Smooth muscle cell (in vitro differentiated cells): ENCODE data around the gene ACTN1. TPM values are rescaled to one million over a fixed set of nuclear protein-coding genes. Genes with fewer than 3 reads are reported as not detected.

ENCODE experiments used
- DNase-seq: peaks from one replicate; lab custom pipeline; 2025; ENCODE audit not compliant: unreplicated experiment; lab: John Stamatoyannopoulos, UW
- H2AFZ ChIP-seq: fragments of 200-600 bp; sonication (generic); 2 replicates; pipeline ENCODE4 v1.6.0; 2016; ENCODE audit warnings: antibody characterized with exemption, low read depth, mild to moderate bottlenecking
- H3F3A ChIP-seq: fragments of 200-600 bp; sonication (generic); 2 replicates; pipeline ENCODE4 v1.6.0; 2017; ENCODE audit warnings: antibody characterized with exemption, low read depth
- H3K27ac ChIP-seq: fragments of 200-600 bp; sonication (generic); 2 replicates; pipeline ENCODE4 v1.5.1; 2016; ENCODE audit warnings: low read depth, mild to moderate bottlenecking
- H3K27me3 ChIP-seq: fragments of 200-600 bp; sonication (generic); 2 replicates; pipeline ENCODE4 v1.6.1; 2016; ENCODE audit warnings: low read depth, mild to moderate bottlenecking
- H3K36me3 ChIP-seq: fragments of 200-600 bp; sonication (generic); 2 replicates; pipeline ENCODE4 v1.5.1; 2016; ENCODE audit warnings: low read depth
- H3K4me1 ChIP-seq: fragments of 200-600 bp; sonication (generic); 2 replicates; pipeline ENCODE4 v1.5.1; 2016; ENCODE audit warnings: low read depth
- H3K4me2 ChIP-seq: fragments of 200-600 bp; sonication (generic); 2 replicates; pipeline ENCODE4 v1.6.0; 2016; ENCODE audit warnings: mild to moderate bottlenecking
- H3K4me3 ChIP-seq: fragments of 200-600 bp; sonication (generic); 2 replicates; pipeline ENCODE4 v1.5.1; 2016; ENCODE audit warnings: mild to moderate bottlenecking
- H3K79me2 ChIP-seq: fragments of 200-600 bp; sonication (generic); 2 replicates; pipeline ENCODE4 v1.6.0; 2016; ENCODE audit warnings: low read depth, mild to moderate bottlenecking
- H3K9ac ChIP-seq: fragments of 200-600 bp; sonication (generic); 2 replicates; pipeline ENCODE4 v1.6.0; 2016; ENCODE audit warnings: low read depth
- H3K9me3 ChIP-seq: fragments of 200-600 bp; sonication (generic); replicated peaks from 2 replicates; pipeline ENCODE4 v1.5.1; 2016; ENCODE audit warnings: low read depth
- H4K20me1 ChIP-seq: fragments of 200-600 bp; sonication (generic); 2 replicates; pipeline ENCODE4 v1.6.0; 2016; ENCODE audit warnings: low read depth
- WGBS: methylation state at CpG from one replicate; pipeline ENCODE4 v1.1.7; 2016; ENCODE audit warnings: low lambda C conversion rate; 5-methylcytosine and 5-hydroxymethylcytosine counted together
- polyA plus RNA-seq: library from polyadenylated mRNA; unstranded; fragments of >200 nt; fragmentation: Nextera tagmentation; extraction: Ambion mirVana; gene quantifications from 2 replicates; pipeline ENCODE4 v1.2.1, GENCODE V29; 2016
- total RNA-seq: library from RNA; depleted of rRNA; stranded (reverse); fragments of >200 nt; gene quantifications from 2 replicates; pipeline ENCODE4 v1.2.3, GENCODE V29; 2014
- TF ChIP-seq, protein P1 (sequence below): fragments of 200-600 bp; sonication (generic); IDR thresholded peaks from 2 replicates; pipeline ENCODE4 v1.5.1; 2017; ENCODE audit warnings: borderline replicate concordance, mild to moderate bottlenecking, antibody characterized with exemption; ENCODE audit not compliant: insufficient read depth, poor library complexity, severe bottlenecking

The ACTN1 gene
- total and polyA plus RNA-seq, 2 experiments from 2014 or later, result 422 to 806 TPM

DNA sequence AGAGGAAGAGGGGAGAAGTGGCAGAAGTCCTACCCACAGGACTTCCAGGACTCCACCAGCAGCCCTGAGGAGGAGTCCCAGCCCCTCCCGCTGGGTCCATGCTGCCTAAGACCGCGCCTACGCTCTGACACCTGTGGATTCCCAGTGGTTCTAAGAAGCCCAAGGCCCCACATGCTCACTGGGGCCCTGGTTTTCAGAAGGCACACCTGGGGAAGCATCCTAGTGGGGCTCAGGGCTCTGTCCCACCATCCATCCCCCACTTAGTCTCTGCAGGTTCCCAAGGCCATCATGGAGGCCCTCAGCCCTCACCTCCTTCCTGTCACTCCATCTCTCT lies 32.6 kb downstream of the ACTN1 start:
- H3K27me3 ChIP-seq, result no peaks in the 10 kb centered on the region
- H3K4me2 ChIP-seq, result no peak overlapping the region
- no peaks in the 10 kb centered on the region for H3K9me3 ChIP-seq
- H2AFZ ChIP-seq, result no peak overlapping the region
- peaks cover 99% of the 10 kb centered on the region for H4K20me1 ChIP-seq
- peaks cover 99% of the 10 kb centered on the region for H3K79me2 ChIP-seq
- TF ChIP-seq, protein P1, sequence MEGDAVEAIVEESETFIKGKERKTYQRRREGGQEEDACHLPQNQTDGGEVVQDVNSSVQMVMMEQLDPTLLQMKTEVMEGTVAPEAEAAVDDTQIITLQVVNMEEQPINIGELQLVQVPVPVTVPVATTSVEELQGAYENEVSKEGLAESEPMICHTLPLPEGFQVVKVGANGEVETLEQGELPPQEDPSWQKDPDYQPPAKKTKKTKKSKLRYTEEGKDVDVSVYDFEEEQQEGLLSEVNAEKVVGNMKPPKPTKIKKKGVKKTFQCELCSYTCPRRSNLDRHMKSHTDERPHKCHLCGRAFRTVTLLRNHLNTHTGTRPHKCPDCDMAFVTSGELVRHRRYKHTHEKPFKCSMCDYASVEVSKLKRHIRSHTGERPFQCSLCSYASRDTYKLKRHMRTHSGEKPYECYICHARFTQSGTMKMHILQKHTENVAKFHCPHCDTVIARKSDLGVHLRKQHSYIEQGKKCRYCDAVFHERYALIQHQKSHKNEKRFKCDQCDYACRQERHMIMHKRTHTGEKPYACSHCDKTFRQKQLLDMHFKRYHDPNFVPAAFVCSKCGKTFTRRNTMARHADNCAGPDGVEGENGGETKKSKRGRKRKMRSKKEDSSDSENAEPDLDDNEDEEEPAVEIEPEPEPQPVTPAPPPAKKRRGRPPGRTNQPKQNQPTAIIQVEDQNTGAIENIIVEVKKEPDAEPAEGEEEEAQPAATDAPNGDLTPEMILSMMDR, result no peak
- DNase-seq, result no peak
- H3F3A ChIP-seq, result peaks cover 67% of the 10 kb centered on the region
- H3K9ac ChIP-seq, result no peak overlapping the region
- peaks cover 40% of the 10 kb centered on the region for H3K4me1 ChIP-seq
- WGBS, result 90% methylated on average over 4 of the region's 4 CpGs
- peak overlapping the region; percentile 96 for H3K27ac ChIP-seq
- no peak overlapping the region for H3K4me3 ChIP-seq
- no peaks in the 10 kb centered on the region for H3K36me3 ChIP-seq

GRCh38 chr14:68945585-68946488 lies 33.3 kb downstream of the ACTN1 start:
- peak overlapping the region; percentile 96 for H3K27ac ChIP-seq

GRCh38 chr14:68945190-68945584 lies 33.9 kb downstream of the ACTN1 start:
- Histone ChIP-seq H3K9ac (no peak overlapping the region), H3K27me3 (no peaks in the 10 kb centered on the region), H3K36me3 (no peaks in the 10 kb centered on the region), H3K4me2 (no peak overlapping the region), H3K9me3 (no peaks in the 10 kb centered on the region), H3K4me1 (peaks cover 41% of the 10 kb centered on the region), H3F3A (peaks cover 73% of the 10 kb centered on the region), H4K20me1 (peaks cover 100% of the 10 kb centered on the region), H2AFZ (no peak overlapping the region), H3K79me2 (peaks cover 99% of the 10 kb centered on the region), H3K4me3 (no peak overlapping the region), H3K27ac (peak overlapping the region; percentile 96)
- 86% methylated on average over 4 of the region's 4 CpGs for WGBS
- TF ChIP-seq, protein P1, result no peak
- DNase-seq, result no peak

More at GRCh38 chr14:68945585-68946488, 33.3 kb downstream of the ACTN1 start:
- peaks cover 99% of the 10 kb centered on the region for H4K20me1 ChIP-seq
- no peaks in the 10 kb centered on the region for H3K9me3 ChIP-seq
- TF ChIP-seq, protein P1, result no peak
- H3K36me3 ChIP-seq, result no peaks in the 10 kb centered on the region
- H2AFZ ChIP-seq, result no peak overlapping the region
- WGBS, result 79% methylated on average over 11 of the region's 11 CpGs
- no peak overlapping the region for H3K9ac ChIP-seq
- DNase-seq, result no peak
- no peak overlapping the region for H3K4me2 ChIP-seq
- peaks cover 40% of the 10 kb centered on the region for H3K4me1 ChIP-seq
- peaks cover 70% of the 10 kb centered on the region for H3F3A ChIP-seq
- no peak overlapping the region for H3K4me3 ChIP-seq
- H3K79me2 ChIP-seq, result peaks cover 99% of the 10 kb centered on the region
- no peaks in the 10 kb centered on the region for H3K27me3 ChIP-seq

- Histone ChIP-seq H3K36me3 (no peaks in the 10 kb centered on the region), H3K4me1 (peaks cover 45% of the 10 kb centered on the region), H3K79me2 (peaks cover 95% of the 10 kb centered on the region), H3K27ac (peak overlapping the region; percentile 80), H3F3A (peaks cover 71% of the 10 kb centered on the region), H3K27me3 (no peaks in the 10 kb centered on the region), H3K9me3 (no peaks in the 10 kb centered on the region), H3K9ac (no peak overlapping the region), H2AFZ (no peak overlapping the region), H4K20me1 (peaks cover 100% of the 10 kb centered on the region), H3K4me2 (peak overlapping the region; percentile 43), H3K4me3 (no peak overlapping the region)
- WGBS, result 75% methylated on average over 6 of the region's 6 CpGs
- TF ChIP-seq, protein P1, result no peak
- DNase-seq, result no peak
Observed at GRCh38 chr14:68944162-68944561, 34.9 kb downstream of the ACTN1 start.
